ENCODE measurements around the gene TEX52.
A peak's percentile ranks its signal among the peaks of the same experiment; 100 is the strongest.

TEX52 gene

GRCh38 chr12:2857021-2857431 is at the start of gene TEX52:
Gene TEX52 (minus strand): TSS chr12:2857039. CDS start chr12:2857026, 13 bp downstream.
- H3K4me1 Mint-ChIP-seq = no peaks in the 10 kb centered on the region
- ATAC-seq (ENCODE audit: low read depth) (no peak), DNase-seq (ENCODE audit: low spot score in 2 of 2) (no peak)
- no peaks in the 10 kb centered on the region for H3K9me3 Mint-ChIP-seq
- no peaks in the 10 kb centered on the region for H3K27me3 Mint-ChIP-seq
- peaks cover 4% of the 10 kb centered on the region for H3K36me3 Mint-ChIP-seq
- H3K27ac Mint-ChIP-seq = no peak within 1 kb of the TSS
- H3K4me3 Mint-ChIP-seq = no peak within 1 kb of the TSS

GRCh38 chr12:2904260-2904659 is 47.4 kb upstream of the TEX52 start:
- H3K36me3 Mint-ChIP-seq = no peaks in the 10 kb centered on the region
- H3K9me3 Mint-ChIP-seq = no peaks in the 10 kb centered on the region
- no peak for ATAC-seq (ENCODE audit: low read depth)
- H3K27me3 Mint-ChIP-seq = no peaks in the 10 kb centered on the region
- H3K27ac Mint-ChIP-seq = no peak overlapping the region
- H3K4me1 Mint-ChIP-seq = peaks cover 2% of the 10 kb centered on the region
- H3K4me3 Mint-ChIP-seq = no peak overlapping the region
- DNase-seq (ENCODE audit: low spot score in 2 of 2) = no peak

DNA sequence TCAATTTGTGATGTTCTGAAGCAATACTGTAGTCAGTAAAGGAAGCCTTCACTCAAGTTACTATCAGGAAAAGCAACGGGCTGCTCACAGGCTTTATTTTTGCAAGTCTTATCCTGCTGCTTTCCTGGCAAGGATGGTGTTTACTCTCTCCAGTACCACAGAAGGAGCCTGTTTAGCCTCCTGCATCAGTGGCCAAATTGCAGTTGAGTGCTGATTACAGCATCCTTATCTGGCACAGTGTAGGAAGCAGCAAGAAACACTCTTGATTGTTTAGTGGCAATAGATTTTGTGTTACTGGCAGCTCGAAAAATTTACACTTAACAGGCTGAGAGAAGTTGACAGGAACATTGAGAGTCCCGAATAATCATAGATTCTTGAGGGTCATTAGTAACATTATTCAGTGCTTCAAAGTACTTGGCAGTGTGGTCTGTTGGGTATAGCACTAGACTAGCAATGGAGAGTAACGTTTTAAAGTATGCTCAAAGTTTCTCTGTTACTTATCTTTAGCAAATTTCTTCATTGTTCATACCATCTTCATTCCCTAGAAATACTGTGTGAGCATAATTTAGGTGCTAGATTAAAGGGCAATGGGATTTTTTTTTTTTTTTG is 45.5 kb upstream of the TEX52 start:
- ATAC-seq (ENCODE audit: low read depth) = no peak
- peaks cover 2% of the 10 kb centered on the region for H3K4me1 Mint-ChIP-seq

GRCh38 chr12:2900642-2901041 is 43.8 kb upstream of the TEX52 start:
- Mint-ChIP-seq H3K36me3 (no peaks in the 10 kb centered on the region), H3K4me3 (no peak overlapping the region), H3K27me3 (no peaks in the 10 kb centered on the region), H3K4me1 (peaks cover 2% of the 10 kb centered on the region), H3K9me3 (no peaks in the 10 kb centered on the region), H3K27ac (no peak overlapping the region)
- ATAC-seq (ENCODE audit: low read depth) (no peak), DNase-seq (ENCODE audit: low spot score in 2 of 2) (no peak)

More for the DNA sequence above, 45.5 kb upstream of the TEX52 start:
- no peaks in the 10 kb centered on the region for H3K36me3 Mint-ChIP-seq
- DNase-seq (ENCODE audit: low spot score in 2 of 2) = no peak
- H3K9me3 Mint-ChIP-seq = no peaks in the 10 kb centered on the region
- no peak overlapping the region for H3K27ac Mint-ChIP-seq
- no peak overlapping the region for H3K4me3 Mint-ChIP-seq
- H3K27me3 Mint-ChIP-seq = no peaks in the 10 kb centered on the region

DNA sequence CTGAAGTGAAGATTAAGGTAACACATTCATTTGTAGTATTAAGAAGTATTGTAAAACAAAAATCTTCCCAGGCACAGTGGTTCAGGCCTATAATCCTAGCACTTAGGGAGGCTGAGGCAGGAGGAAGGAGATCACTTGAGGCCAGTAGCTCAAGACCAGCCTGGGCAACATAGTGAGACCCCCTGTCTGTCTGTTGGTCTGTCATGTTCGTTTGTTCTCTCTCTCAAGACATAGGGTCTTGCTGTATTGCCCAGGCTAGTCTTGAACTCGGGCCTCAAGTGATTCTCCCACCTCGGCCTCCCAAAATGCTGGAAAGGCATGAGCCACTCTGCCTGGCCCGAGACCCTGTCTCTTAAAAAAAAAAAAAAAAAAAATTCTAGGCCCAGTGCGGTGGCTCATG is 40.6 kb upstream of the TEX52 start:
- Mint-ChIP-seq H3K27me3 (no peaks in the 10 kb centered on the region), H3K9me3 (no peaks in the 10 kb centered on the region), H3K4me1 (peaks cover 3% of the 10 kb centered on the region), H3K36me3 (no peaks in the 10 kb centered on the region), H3K4me3 (no peak overlapping the region), H3K27ac (no peak overlapping the region)
- no peak for ATAC-seq (ENCODE audit: low read depth)
- no peak for DNase-seq (ENCODE audit: low spot score in 2 of 2)

GRCh38 chr12:2895511-2895910 is 38.7 kb upstream of the TEX52 start:
- no peaks in the 10 kb centered on the region for H3K9me3 Mint-ChIP-seq
- ATAC-seq (ENCODE audit: low read depth) (no peak), DNase-seq (ENCODE audit: low spot score in 2 of 2) (no peak)
- H3K4me1 Mint-ChIP-seq = peaks cover 6% of the 10 kb centered on the region
- no peaks in the 10 kb centered on the region for H3K27me3 Mint-ChIP-seq
- no peak overlapping the region for H3K27ac Mint-ChIP-seq
- H3K36me3 Mint-ChIP-seq = no peaks in the 10 kb centered on the region
- H3K4me3 Mint-ChIP-seq = no peak overlapping the region

GRCh38 chr12:2895051-2895451 is 38.2 kb upstream of the TEX52 start:
- H3K36me3 Mint-ChIP-seq = no peaks in the 10 kb centered on the region
- no peak overlapping the region for H3K4me3 Mint-ChIP-seq
- no peaks in the 10 kb centered on the region for H3K9me3 Mint-ChIP-seq
- H3K27ac Mint-ChIP-seq = no peak overlapping the region
- DNase-seq (ENCODE audit: low spot score in 2 of 2) (no peak), ATAC-seq (ENCODE audit: low read depth) (no peak)
- H3K4me1 Mint-ChIP-seq = peaks cover 8% of the 10 kb centered on the region
- no peaks in the 10 kb centered on the region for H3K27me3 Mint-ChIP-seq

- Mint-ChIP-seq H3K4me1 (peaks cover 12% of the 10 kb centered on the region), H3K9me3 (no peaks in the 10 kb centered on the region), H3K27me3 (no peaks in the 10 kb centered on the region), H3K27ac (no peak overlapping the region), H3K36me3 (no peaks in the 10 kb centered on the region), H3K4me3 (peak overlapping the region; percentile 55)
- ATAC-seq (ENCODE audit: low read depth) (no peak), DNase-seq (ENCODE audit: low spot score in 2 of 2) (no peak)
Observed at GRCh38 chr12:2893007-2893406, 36.2 kb upstream of the TEX52 start.

- Mint-ChIP-seq H3K9me3 (no peaks in the 10 kb centered on the region), H3K27ac (no peak overlapping the region), H3K4me1 (peaks cover 12% of the 10 kb centered on the region), H3K4me3 (no peak overlapping the region), H3K27me3 (no peaks in the 10 kb centered on the region), H3K36me3 (peaks cover 2% of the 10 kb centered on the region)
- ATAC-seq (ENCODE audit: low read depth) = no peak
- no peak for DNase-seq (ENCODE audit: low spot score in 2 of 2)
Observed at GRCh38 chr12:2892246-2892645, 35.4 kb upstream of the TEX52 start.

GRCh38 chr12:2891240-2892053 is 34.6 kb upstream of the TEX52 start:
- peak overlapping the region; percentile 45 for H3K27ac Mint-ChIP-seq
- H3K36me3 Mint-ChIP-seq = peaks cover 2% of the 10 kb centered on the region
- peaks cover 12% of the 10 kb centered on the region for H3K4me1 Mint-ChIP-seq

GRCh38 chr12:2890388-2891239 is 33.8 kb upstream of the TEX52 start, which contains the start of gene TULP3:
Gene TULP3 (plus strand): TSS chr12:2890891. CDS start chr12:2890948, 57 bp downstream.
- ATAC-seq (ENCODE audit: low read depth) = peak; percentile 97
- no peaks in the 10 kb centered on the region for H3K27me3 Mint-ChIP-seq
- H3K4me3 Mint-ChIP-seq = peak within 1 kb of the TSS; percentile 94
- H3K9me3 Mint-ChIP-seq = no peaks in the 10 kb centered on the region
- H3K36me3 Mint-ChIP-seq = peaks cover 6% of the 10 kb centered on the region
- peaks cover 12% of the 10 kb centered on the region for H3K4me1 Mint-ChIP-seq
- peak; percentile 96 to 97 for DNase-seq (ENCODE audit: low spot score in 2 of 2)
- H3K27ac Mint-ChIP-seq = peak within 1 kb of the TSS; percentile 88

More at GRCh38 chr12:2891240-2892053, 34.6 kb upstream of the TEX52 start:
- H3K9me3 Mint-ChIP-seq = no peaks in the 10 kb centered on the region
- ATAC-seq (ENCODE audit: low read depth) (peak; percentile 3), DNase-seq (ENCODE audit: low spot score in 2 of 2) (no peak)
- H3K4me3 Mint-ChIP-seq = peak overlapping the region; percentile 94
- H3K27me3 Mint-ChIP-seq = no peaks in the 10 kb centered on the region

GRCh38 chr12:2890001-2890387 is 33.2 kb upstream of the TEX52 start:
- Mint-ChIP-seq H3K27ac (peak overlapping the region; percentile 88), H3K36me3 (peaks cover 9% of the 10 kb centered on the region)
- ATAC-seq (ENCODE audit: low read depth) = no peak

GRCh38 chr12:2886768-2887450 is 30.1 kb upstream of the TEX52 start:
- DNase-seq (ENCODE audit: low spot score in 2 of 2) (no peak), ATAC-seq (ENCODE audit: low read depth) (no peak)
- H3K4me1 Mint-ChIP-seq = peaks cover 18% of the 10 kb centered on the region
- no peaks in the 10 kb centered on the region for H3K9me3 Mint-ChIP-seq
- no peak overlapping the region for H3K27ac Mint-ChIP-seq
- H3K36me3 Mint-ChIP-seq = peaks cover 14% of the 10 kb centered on the region
- H3K27me3 Mint-ChIP-seq = no peaks in the 10 kb centered on the region
- no peak overlapping the region for H3K4me3 Mint-ChIP-seq

More at GRCh38 chr12:2890001-2890387, 33.2 kb upstream of the TEX52 start:
- Mint-ChIP-seq H3K4me3 (peak overlapping the region; percentile 94), H3K27me3 (no peaks in the 10 kb centered on the region), H3K9me3 (no peaks in the 10 kb centered on the region), H3K4me1 (peaks cover 15% of the 10 kb centered on the region)
- DNase-seq (ENCODE audit: low spot score in 2 of 2) = no peak
